RPMI7951 (cell line): ENCODE measurements around the gene ANKH. TPM values are rescaled to one million over a fixed set of nuclear protein-coding genes. Genes with fewer than 3 reads are reported as not detected.
"Not testable (repeated sequence)": the region's sequence is repeated elsewhere in the genome, so short reads cannot be mapped to it uniquely, and the experiment has no call there.

Experiments used
- DNase-seq: peaks from one replicate; pipeline ENCODE4 v3.0.0-alpha.2; 2012; ENCODE audit warnings: low read depth
- total RNA-seq: library from RNA; depleted of rRNA; stranded (reverse); fragments of >200 nt; shearing (Covaris generic); gene quantifications from 2 replicates; pipeline ENCODE4 v1.2.3, GENCODE V29; 2014

ANKH gene
- total RNA-seq, 1 experiment from 2014 or later = 70.5 TPM

DNA sequence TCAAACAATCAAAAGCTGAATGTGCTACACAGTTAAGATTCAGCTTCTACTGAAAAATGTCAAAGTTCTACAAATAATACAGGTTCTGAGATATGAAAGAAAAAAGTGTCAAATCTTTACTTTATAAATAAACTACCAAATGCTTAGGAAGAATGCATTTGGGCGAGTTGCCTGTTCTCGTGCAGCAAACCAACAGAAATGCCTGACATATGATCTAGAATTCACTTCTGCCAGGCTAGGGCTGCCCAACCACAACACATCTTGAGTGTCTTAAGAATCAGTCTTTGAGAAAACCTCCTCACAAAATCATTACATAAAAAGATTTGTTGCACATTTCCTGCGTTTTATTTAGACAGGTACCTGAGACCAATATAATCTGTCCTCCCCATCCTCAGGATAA, 42.2 kb downstream of the ANKH start:
- no peak for DNase-seq

DNA sequence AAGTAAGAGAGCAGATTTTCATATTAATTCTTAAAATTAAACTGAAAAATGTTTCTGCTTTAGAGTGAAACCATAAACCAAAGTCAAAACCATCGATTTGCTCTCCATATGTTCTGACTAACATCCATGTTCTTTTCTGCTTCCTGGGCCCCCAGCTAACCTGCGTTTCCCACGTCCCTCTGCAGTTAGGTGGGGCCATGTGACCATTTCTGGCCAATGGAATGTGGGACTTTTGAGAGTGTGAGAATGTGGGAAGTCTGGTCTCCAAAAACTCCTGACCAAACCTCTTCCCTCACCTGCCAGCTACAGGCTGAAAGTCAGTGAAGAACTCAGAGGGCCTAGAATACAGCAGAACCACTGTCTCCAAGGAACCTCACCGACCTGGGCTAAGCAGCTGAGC, 44.9 kb downstream of the ANKH start:
- DNase-seq = no peak

DNA sequence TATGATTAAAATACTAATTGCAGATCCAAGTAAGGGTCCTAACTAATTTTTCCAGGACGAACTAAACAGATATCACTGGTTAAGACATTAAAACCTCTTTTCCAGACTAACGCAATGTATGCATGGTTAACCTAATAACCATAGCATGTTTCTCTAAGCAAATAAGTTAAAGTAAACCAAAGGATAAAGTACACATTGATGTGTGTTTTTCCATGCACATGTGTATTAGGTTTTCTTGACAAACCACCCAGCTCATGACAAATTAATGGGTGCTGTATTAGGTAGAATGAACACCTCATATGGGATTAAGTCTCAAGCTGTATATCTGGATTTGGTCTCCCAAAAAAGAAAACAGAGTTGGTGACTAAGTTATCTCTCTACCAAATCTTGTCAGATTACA, 45.6 kb downstream of the ANKH start:
- DNase-seq = no peak

DNA sequence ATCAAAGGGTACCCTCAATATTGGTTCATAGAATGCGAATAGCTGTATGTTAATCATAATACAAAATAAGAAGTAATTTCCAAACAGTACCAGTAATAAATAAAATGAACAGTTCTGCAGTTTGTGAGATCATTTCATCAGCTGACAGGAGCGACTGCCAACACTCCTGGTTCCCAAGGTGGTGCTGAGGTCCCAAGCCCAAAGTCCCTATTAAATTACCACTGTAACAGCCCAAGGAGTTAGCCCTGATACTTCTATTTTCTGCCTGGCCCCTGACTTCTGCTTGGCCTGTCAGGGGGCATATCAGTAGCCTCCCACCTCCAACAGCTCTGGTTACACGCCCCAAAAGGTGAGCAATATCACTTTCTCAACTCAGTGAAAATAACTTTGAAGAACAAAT, 47.1 kb downstream of the ANKH start:
- no peak for DNase-seq

DNA sequence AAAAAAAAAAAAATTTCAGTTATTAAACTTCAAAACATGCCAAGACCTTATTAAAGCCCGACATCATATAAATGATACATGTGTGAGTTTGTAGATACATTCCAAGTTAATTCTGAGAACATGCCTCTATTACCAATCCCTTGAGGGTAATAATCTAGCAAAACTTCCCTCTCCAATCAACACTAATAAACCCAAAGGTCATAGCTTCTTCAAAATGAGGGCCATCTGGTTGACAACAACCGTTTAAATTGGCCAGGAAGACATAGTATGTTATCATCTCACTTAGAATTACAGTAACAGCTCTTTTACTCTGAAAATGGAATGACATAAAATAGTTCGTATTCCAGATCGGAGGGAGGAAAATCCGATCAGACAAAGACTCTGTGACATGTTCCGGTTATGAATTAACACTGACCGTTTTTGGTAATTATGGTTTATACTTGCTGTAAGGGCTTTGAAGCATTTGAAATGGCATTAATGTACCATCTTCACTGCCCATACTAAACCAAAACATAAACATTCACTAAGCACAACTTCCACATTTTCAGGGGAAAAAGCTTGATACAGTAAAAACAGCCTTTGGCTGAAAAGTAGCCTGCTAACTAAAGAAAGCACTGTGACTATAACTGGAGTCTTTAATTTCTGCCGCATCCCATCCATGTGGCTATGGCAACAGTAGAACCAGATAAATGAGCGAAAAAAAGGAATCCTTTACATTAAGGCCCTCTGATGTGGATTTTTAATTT, 50.3 kb downstream of the ANKH start:
- peak; percentile 45 for DNase-seq

DNA sequence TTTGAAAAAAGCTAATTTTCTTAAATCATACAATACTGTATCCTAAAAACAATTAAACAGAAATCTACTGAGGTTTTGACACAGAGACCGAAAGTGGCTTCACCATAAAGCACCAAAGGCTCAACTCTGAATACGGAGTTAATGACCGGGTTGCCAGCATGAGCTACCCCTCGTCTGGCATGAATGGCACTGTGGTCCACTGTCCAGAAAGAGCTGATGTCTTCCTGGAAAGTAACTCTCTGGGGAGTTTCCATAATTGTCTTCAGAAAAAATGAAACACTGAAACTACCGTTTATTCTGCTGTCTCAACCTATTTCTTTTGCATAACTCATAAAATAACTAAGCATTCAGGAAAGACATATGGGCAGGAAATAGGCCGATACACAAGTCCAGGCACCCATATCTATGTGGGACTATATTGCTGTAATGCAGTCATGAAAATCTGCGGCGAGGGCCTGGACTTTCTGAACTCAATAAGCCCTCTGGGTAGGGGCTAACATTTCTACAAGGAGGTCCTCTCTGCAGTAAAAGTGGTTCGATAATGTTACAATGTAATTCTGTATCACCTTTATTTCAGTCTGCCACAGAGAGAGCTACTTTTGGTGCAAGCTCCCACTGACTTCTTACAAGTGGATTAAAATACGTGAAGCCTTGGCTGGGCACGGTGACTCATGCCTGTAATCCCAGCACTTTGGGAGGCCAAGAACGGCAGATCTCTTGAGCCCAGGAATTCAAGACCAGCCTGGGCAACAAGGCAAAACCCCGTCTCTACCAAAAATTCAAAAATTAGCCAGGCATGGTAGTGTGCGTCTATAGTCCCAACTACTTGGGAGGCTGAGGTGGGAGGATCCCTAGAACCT, 52.4 kb downstream of the ANKH start:
- peak; percentile 79 for DNase-seq

DNA sequence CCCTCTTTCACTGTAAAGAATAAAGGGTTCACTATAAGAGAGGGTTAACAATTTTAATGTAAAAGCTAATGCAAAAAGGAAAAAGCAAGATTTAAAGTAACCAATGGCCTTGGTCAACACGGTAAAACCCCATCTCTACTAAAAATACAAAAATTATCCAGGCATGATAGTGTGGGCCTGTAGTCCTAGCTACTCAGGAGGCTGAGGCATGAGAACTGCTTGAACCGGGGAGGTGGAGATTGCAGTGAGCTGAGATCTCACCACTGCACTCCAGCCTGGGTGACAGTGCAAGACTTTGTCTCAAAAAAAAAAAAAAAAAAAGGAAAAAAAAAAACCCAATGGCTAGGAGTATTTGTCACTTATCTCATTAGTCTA, 53.8 kb downstream of the ANKH start:
- not testable (repeated sequence) for DNase-seq

DNA sequence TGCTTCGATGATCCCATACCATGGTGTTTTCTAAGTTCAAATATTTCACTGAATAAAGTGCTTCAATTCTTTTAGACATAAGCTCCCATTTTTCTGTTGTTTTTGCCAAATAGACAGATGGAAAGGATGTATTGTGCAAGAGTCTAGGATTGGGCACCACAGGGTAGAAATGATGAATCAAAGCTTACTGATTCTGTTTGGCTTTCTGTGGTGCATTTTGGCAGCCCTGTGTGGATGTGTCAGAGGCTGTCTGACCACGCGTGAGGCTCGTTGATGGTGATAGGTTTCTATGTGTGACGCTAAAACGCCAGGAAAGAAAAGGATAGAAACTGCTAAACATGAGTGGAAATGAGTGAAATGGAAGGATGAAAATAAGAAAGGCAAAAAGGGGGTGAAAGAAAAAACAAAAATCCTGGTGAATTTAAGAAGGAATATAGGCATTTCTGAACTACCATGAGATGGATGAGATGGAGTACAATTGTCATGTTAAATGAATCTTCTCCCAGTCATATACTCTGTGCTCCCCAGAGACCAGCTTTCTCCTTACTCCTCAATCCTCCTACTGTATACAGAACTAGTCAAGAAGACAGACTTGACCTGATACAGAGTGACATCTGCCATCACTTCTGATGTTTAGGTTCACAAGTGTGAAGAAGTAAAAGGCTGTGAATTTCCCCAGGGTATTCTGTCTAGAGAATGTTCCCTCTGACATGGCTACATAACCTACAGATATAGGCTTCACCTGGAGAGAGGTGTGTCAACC, 54.4 kb downstream of the ANKH start:
- DNase-seq = peak; percentile 93

DNA sequence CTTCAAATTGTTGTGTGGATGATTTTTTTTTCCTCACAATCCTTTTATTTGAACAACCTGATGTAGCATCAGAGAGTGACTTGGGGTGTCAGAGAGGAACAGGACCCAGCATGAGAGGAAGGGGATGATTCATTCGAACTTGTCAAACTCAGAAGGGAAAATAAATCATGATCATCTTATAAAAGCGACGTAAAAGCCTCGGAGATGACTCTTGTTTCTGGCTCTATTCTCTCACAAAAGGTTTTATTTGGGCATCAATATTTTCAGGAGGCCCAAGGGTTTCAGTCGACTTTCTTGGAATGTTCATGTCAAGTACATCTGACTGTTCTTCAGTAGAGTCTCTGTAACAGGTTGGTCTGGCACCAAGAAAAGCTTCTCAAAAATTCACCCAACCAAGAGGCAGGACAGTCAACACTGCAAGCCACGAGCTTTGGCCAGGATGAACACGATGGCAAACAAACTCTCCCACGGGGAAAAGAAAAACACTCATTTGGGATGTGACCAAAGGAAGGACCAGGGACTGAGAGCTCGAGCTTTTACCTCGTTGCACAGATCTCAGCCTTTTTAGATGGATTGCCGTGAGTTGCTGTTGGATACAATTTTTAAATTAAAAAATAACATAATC, 55.1 kb downstream of the ANKH start:
- DNase-seq = peak; percentile 60

DNA sequence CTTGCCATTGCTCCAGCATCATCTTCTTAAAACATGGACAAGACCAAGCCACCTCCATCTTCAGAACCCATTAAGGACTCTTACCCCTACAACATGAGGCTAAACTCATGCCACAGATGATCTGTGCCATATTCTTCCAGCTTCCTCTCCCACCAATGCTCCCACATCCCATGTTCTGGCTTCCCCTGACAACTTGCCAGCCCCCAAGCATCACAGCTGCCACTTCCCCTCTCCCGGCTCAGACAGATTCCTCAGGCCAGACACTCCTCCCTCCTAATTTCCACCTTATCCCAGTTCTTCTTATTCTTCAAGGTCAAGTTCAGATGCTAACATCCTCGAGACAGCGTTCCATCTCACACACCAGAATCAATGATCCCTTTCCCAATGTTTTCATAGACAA, 57.8 kb downstream of the ANKH start:
- DNase-seq = no peak

DNA sequence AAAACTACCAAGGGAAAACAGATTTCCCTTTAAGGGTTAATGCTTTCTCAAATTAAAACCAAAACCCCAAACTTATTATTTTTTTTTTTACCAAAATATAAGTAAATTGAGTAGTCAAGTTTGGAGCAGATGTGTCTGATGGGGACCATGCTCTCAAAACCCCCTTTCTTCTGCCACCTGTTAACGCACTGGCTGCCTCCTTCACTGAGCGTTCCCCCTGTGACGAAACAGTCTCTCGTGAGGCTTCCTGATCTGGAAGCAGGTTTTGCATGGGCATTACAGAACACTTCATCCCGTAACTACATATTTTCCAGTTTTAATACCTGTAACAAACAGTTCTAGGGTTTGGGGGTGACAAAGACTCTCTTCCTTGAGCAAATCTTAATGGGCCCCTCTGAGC, 59.4 kb downstream of the ANKH start:
- DNase-seq = no peak

DNA sequence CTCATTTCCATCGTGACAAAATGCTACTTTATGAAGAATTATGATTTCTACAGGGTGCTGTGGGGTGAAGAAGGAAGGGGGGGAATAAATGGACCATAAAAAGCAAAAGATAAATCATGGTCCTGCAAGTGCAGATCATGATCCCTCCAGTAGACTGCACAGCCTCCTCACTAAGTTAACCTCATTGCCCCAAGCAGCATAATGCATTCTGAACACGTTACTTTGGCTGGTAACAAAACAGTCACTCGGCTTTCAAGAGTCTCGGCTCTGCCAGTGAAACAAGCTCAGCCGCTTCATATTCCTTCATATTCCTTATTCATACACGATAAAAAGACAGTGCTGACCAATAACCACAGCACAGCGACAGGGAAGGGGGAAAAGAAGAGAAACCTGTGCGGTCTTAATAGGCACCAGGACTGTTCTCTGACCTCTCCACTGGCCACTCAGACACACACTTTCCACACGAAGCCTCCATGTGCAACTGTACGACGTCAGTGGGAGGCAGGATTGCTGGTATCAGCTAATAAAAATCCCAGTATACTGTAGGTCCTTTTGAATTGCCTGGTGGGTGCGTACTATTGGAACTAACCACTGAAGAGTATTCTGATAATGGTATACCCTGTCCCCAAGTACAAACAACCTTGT, 60.5 kb downstream of the ANKH start:
- DNase-seq = peak; percentile 62

DNA sequence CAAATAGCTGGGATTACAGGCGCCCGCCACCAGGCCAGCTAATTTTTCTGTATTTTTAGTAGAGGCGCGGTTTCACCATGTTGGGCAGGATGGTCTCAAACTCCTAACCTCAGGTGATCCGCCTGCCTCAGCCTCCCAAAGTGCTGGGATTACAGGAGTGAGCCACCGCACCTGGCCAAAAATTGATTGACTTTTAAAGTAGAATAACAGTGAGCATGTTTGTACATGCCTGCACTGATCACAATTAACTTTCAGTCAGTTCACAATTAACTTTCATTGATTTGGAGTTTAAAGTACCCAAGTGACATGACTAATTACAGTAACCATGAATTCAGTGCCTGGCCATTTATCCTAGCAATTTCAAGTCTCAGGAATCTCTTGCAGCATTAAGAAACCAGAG, 61.3 kb downstream of the ANKH start:
- DNase-seq = no peak

DNA sequence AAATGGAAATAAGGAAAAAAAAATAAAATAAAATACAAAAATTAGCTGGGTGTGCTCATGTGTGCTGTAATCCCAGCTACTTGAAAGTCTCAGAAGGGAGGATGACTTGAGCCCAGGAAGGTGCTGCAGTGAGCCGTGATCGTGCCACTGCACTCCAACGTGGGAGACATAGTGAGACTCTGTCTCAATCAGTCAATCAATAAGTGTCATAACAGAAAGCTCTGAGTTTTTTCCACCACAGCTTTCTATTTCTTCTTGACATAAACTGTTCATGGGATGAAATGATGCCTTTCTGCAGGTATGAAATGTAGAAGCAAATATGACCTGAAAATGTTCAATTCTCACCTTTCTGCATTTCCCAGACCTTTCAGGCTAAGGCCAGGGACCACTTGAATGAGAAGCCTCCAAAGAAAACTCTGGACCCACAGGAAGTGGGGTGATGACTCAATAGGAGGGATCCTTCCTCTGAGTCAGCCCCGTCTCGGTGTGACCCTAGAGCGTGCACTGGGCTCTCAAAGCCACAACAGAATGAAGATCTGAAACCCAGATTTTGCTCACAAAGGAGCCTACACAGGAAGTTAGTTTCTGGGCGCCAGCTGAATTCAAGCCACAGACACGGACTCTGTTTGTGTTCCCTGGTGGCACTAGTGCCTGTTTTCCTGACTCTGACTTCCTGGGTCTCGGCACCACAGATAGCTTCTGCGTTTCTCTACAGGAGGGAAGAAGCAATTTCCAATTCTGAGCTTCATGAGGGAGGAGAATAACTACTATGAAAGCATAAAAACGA, 62.0 kb downstream of the ANKH start:
- DNase-seq = peak; percentile 99

DNA sequence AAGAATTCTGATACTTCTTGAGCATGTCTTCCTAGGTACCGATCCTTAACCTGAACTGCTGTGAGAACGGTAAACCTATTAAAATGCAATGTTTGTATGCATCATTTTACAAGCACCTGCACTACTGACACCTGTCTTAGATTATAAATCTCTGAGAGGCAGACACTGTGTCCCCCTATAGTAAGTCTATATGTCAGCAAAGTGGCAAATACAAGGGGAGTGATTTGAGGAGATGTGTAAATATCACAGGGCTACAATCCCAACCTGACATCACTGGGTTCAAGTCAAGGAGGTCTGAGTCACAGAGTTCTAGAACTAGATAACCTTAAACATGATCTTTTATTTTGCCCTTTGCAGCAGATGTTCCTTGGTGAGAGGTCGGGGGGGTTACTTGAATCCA, 64.1 kb downstream of the ANKH start:
- peak; percentile 21 for DNase-seq

DNA sequence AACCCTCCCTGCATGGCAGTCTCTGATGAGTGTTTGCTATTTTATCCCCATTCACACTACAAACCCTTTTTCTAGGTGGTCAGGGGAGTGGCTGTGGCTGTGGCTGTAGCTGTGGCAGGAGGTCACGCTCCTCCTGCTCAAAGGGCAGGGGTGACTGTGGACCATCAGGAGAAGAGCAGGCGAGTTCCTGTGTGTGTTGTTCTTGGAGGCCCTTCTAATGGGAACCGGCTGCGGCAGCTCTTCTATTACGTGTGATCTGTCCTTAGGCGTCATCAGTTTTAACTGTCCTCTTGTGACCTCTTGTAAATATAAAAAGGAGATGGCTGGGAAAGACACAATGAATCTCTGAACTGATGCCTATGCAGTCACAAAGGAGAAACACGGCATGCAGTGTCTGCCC, 65.1 kb downstream of the ANKH start:
- peak; percentile 99 for DNase-seq

DNA sequence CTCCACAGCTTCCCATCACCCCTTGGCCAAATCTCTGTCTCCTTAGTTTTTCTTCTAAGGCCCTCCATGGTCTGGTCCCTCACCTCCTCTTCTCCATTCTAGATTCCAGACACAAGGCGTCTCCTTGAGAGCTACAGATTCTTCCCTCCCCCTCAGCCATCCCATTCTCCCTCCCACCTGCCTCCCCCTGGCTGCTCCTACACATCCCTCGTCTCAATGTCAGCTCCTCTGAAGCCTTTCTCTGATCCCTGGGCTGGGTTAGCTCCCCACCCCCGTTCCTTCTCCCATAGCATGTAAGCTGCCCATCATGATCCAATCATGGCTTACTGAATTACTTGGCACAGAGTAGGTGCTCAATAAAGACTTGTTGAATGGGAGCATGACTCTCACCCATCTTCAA, 69.0 kb downstream of the ANKH start:
- DNase-seq = no peak

DNA sequence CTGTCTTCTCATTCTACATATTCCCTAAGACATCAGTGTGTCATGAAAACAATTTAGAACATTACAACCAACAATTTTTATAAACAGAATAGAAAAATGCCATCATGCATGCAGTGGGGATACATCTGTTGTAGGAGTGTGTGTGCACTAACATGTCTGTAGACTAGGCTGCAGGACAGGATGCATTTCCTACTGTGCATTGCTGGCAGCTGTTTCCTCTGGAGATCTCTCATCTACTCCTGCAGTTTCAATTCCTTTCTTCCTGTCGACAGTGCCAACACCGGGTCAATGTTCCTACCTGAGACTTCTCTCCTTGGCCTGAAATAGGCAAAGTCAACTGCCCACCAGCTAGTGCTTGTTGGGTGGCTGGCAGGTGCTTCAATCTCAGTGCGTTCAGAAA, 69.8 kb downstream of the ANKH start:
- DNase-seq = no peak

DNA sequence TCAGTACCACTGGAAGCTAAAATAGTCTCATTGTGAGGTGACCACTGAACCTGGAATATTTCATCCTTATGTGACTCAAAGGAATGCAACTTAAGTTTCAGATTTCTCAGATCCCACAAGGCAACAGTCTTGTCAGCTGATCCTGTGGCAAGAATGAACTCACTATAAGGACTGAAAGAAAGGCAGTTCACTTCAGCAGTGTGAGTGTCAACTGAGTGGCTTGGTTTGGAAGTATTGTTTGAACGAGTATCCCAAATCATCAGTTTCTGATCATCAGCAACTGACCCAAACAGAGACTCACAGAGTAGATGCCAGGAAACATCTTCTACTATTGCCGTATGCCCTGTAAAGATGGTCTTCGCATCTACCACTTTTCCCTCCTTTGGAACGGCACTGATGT, 74.2 kb downstream of the ANKH start:
- peak; percentile 26 for DNase-seq

DNA sequence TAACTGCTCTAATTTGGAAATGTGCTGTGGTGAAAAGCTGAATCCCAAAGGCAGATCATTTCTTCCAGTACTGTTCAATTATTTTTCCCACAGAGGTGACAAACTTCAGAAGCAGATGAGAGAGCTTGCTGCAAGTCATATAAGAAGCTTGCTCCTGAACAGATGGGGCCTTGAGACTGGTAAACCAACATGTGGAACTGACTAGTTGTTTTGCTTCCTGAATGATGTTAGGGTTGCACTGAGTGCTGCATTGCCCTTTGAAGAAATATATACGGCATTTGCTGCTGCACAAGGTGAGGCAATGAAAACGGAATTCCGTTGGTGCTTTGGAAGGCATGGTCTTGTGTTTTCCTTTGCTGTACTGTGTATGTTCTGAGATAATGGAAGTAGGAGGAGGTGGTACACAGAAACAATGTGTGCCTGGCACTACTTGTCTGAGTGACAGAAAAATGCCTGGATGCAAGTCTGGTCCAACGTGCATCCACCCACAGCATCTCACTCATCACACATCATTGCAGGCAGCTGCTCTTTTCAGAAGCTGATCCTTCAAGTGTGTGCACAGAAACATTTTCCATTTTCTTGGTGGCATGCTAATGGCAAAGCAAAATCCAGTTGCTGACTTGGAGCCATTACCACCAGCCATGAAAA, 76.9 kb downstream of the ANKH start:
- no peak for DNase-seq
